GM12878 (cell line): ENCODE results near the gene DGKB. TPM values are rescaled to one million over a fixed set of nuclear protein-coding genes. Genes with fewer than 3 reads are reported as not detected.

Source experiments
- ATAC-seq: fragments of 200-7000 bp; cut with Tn5 transposase; 3 replicates; pipeline ENCODE4 v1.9.1; 2020; ENCODE audit warnings: mild to moderate bottlenecking, moderate library complexity
- BruUV-seq: library from RNA; stranded (reverse); fragments of 400-500 nt; replicated peaks from 2 replicates; lab custom pipeline; 2021; lab: Mats Ljungman, UMichigan
- CTCF ChIA-PET: fragments of 300-600 bp; sonication (Branson Sonifier 250); formaldehyde crosslinking; extraction: SDS; loops from one replicate; lab custom pipeline; 2021; ENCODE audit warnings: inconsistent platforms; lab: Yijun Ruan, JAX
- POLR2A ChIA-PET: fragments of 350-600 bp; formaldehyde crosslinking; extraction: SDS; loops from one replicate; lab custom pipeline; 2021; ENCODE audit warnings: inconsistent platforms; lab: Charles Lee
- RAD21 ChIA-PET: fragments of 300-600 bp; sonication (Branson Sonifier 250); formaldehyde crosslinking; loops from one replicate; lab custom pipeline; 2023; ENCODE audit warnings: antibody characterized with exemption; ENCODE audit not compliant: unreplicated experiment; lab: Charles Lee
- SMC1A ChIA-PET: fragments of 300-600 bp; sonication (Branson Sonifier 250); formaldehyde crosslinking; loops from one replicate; lab custom pipeline; 2023; ENCODE audit not compliant: unreplicated experiment, uncharacterized antibody; lab: Charles Lee
- DNase-seq: peaks from one replicate; pipeline ENCODE4 v3.0.0-alpha.2; 2011; ENCODE audit warnings: low read depth, low spot score
- FAIRE-seq: peaks from 3 replicates; lab custom pipeline; 2011; peaks lifted over from hg19 to GRCh38; lab: Jason Lieb, UNC
- H2AFZ ChIP-seq: 2 replicates; pipeline ENCODE4 v1.6.0; 2011; ENCODE audit warnings: low read depth, low read length, control low read depth; ENCODE audit not compliant: control insufficient read depth
- H3K27ac ChIP-seq: 2 replicates; pipeline ENCODE4 v1.5.1; 2011; ENCODE audit warnings: control low read depth; ENCODE audit not compliant: control insufficient read depth, insufficient read depth
- H3K27me3 ChIP-seq, 2 experiments: replicated peaks in 1 of 2; 2 replicates each; pipeline versions ENCODE4 v1.6.0 to v1.6.1; 2011; ENCODE audit warnings: low read length in 1 of 2; ENCODE audit not compliant: control insufficient read depth in 2 of 2, insufficient read depth in 2 of 2
- H3K36me3 ChIP-seq, 2 experiments: 2 replicates each; pipeline ENCODE4 v1.5.1; 2011; ENCODE audit warnings: low read length in 1 of 2; ENCODE audit not compliant: control insufficient read depth in 2 of 2, insufficient read depth in 2 of 2
- H3K4me1 ChIP-seq: 2 replicates; pipeline ENCODE4 v1.6.1; 2011; ENCODE audit warnings: mild to moderate bottlenecking, low read length, moderate library complexity, mixed read lengths; ENCODE audit not compliant: control insufficient read depth, insufficient read depth
- H3K4me2 ChIP-seq: 2 replicates; pipeline ENCODE4 v1.6.0; 2011; ENCODE audit warnings: control low read depth; ENCODE audit not compliant: control insufficient read depth, insufficient read depth
- H3K4me3 ChIP-seq: fragments of 200-600 bp; sonication (generic); 2 replicates; pipeline ENCODE4 v1.5.1; 2016
- H3K79me2 ChIP-seq: 2 replicates; pipeline ENCODE4 v1.6.0; 2011; ENCODE audit warnings: low read length; ENCODE audit not compliant: control insufficient read depth, insufficient read depth
- H3K9ac ChIP-seq: 2 replicates; pipeline ENCODE4 v1.8.0; 2011; ENCODE audit warnings: low read length, control low read depth, mixed read lengths; ENCODE audit not compliant: control insufficient read depth, insufficient read depth
- H3K9me3 ChIP-seq: replicated peaks from 3 replicates; pipeline ENCODE4 v1.5.1; 2011; ENCODE audit warnings: mild to moderate bottlenecking, low read length; ENCODE audit not compliant: control insufficient read depth, insufficient read depth
- H4K20me1 ChIP-seq: 2 replicates; pipeline ENCODE4 v1.6.0; 2011; ENCODE audit not compliant: control insufficient read depth, insufficient read depth
- BACH1 ChIP-seq: fragments of 450-650 bp; IDR thresholded peaks from 2 replicates; pipeline ENCODE4 v1.6.1; 2017; ENCODE audit warnings: mild to moderate bottlenecking, borderline replicate concordance
- DPF2 ChIP-seq: fragments of 450-650 bp; IDR thresholded peaks from 2 replicates; pipeline ENCODE4 v1.6.1; 2017; ENCODE audit warnings: mild to moderate bottlenecking
- ETV6 ChIP-seq, 2 experiments: fragments of 450-650 bp in 1 of 2; IDR thresholded peaks in 1 of 2; conservative IDR thresholded peaks in 1 of 2; 2 replicates each; pipeline ENCODE4 v1.6.1; 2014; ENCODE audit warnings: antibody characterized with exemption in 1 of 2, borderline replicate concordance in 1 of 2, low read depth in 1 of 2, mild to moderate bottlenecking in 1 of 2, moderate library complexity in 1 of 2
- GATAD2B ChIP-seq: fragments of 450-650 bp; conservative IDR thresholded peaks from 2 replicates; pipeline ENCODE4 v1.6.1; 2017; ENCODE audit warnings: low read depth, mild to moderate bottlenecking, moderate library complexity
- HSF1 ChIP-seq: fragments of 150-350 bp; IDR thresholded peaks from 2 replicates; pipeline ENCODE4 v1.6.1; 2014; ENCODE audit warnings: mild to moderate bottlenecking, low read depth, low read length
- IRF3 ChIP-seq: fragments of 450-650 bp; IDR thresholded peaks from 2 replicates; pipeline ENCODE4 v1.6.1; 2014; ENCODE audit warnings: mild to moderate bottlenecking
- JUNB ChIP-seq: IDR thresholded peaks from 2 replicates; pipeline ENCODE4 v1.6.1; 2016; ENCODE audit warnings: antibody characterized with exemption, mild to moderate bottlenecking
- LARP7 ChIP-seq: fragments of 450-650 bp; IDR thresholded peaks from 2 replicates; pipeline ENCODE4 v1.6.1; 2017; ENCODE audit warnings: mild to moderate bottlenecking
- MEF2A ChIP-seq: IDR thresholded peaks from 2 replicates; pipeline ENCODE4 v1.6.1; 2011; ENCODE audit warnings: low read depth, mild to moderate bottlenecking, low read length, moderate library complexity; ENCODE audit not compliant: insufficient read depth
- PML ChIP-seq: IDR thresholded peaks from 2 replicates; pipeline ENCODE4 v1.6.1; 2012; ENCODE audit warnings: low read length, inconsistent platforms
- POLR2AphosphoS2 ChIP-seq: IDR thresholded peaks from 2 replicates; pipeline ENCODE4 v1.6.1; 2011; ENCODE audit warnings: low read depth, mild to moderate bottlenecking, low read length, improper control_type of control experiment, moderate library complexity
- SRF ChIP-seq, 2 experiments: IDR thresholded peaks; 2 replicates each; pipeline ENCODE4 v1.6.1; 2011; ENCODE audit warnings: low read depth in 2 of 2, low read length in 2 of 2, mild to moderate bottlenecking in 1 of 2, moderate library complexity in 1 of 2
- STAT1 ChIP-seq: fragments of 450-650 bp; conservative IDR thresholded peaks from 2 replicates; pipeline ENCODE4 v1.6.1; 2014; ENCODE audit warnings: antibody characterized with exemption, mild to moderate bottlenecking
- SUPT20H ChIP-seq: IDR thresholded peaks from 2 replicates; pipeline ENCODE4 v1.6.1; 2011; ENCODE audit warnings: low read depth, mild to moderate bottlenecking, low read length, moderate library complexity, borderline replicate concordance; ENCODE audit not compliant: control insufficient read depth
- WGBS: methylation state at CpG from one replicate; pipeline ENCODE4 v1.1.6; 2016; ENCODE audit warnings: low lambda C conversion rate; ENCODE audit not compliant: insufficient replicate concordance, insufficient coverage; ENCODE audit errors: missing lambda C conversion rate; 5-methylcytosine and 5-hydroxymethylcytosine counted together
- in situ Hi-C: fragments of 300-500 bp; cut with MboI; formaldehyde crosslinking; loops from 9 replicates; pipeline ENCODE4 v1.14.3; 2018; ENCODE audit warnings: mixed read lengths
- intact Hi-C: fragments of 100-400 bp; cut with micrococcal nuclease; formaldehyde crosslinking; loops from one replicate; pipeline ENCODE4 v1.14.2; 2022; ENCODE audit not compliant: unreplicated experiment
- polyA plus RNA-seq, 11 experiments: library from polyadenylated mRNA; depleted of rRNA in 4 of 11; unstranded in 6 of 11; stranded (reverse) in 5 of 11; fragments of >200 nt; fragmentation: Nextera tagmentation in 4 of 11; fragmentation: Illumina TruSeq in 1 of 11; extraction: Ambion mirVana in 4 of 11; extraction: Trizol in 1 of 11; gene quantifications; 1 replicate in 1 of 11; 2 replicates in 10 of 11; pipeline versions ENCODE4 v1.2.1 to v1.2.3, GENCODE V29; 2011 to 2016; ENCODE audit warnings: inconsistent platforms in 2 of 11, missing spikeins in 2 of 11, low read depth in 1 of 11
- total RNA-seq, 4 experiments: library from RNA; depleted of rRNA in 3 of 4; stranded (reverse); fragments of >200 nt in 3 of 4; fragmentation: Illumina TruSeq in 1 of 4; extraction: Trizol in 1 of 4; gene quantifications; 2 replicates each; pipeline versions ENCODE4 v1.2.1 to v1.2.3, GENCODE V29; 2013 to 2021
- TF ChIP-seq, protein P1 (sequence below): IDR thresholded peaks from 2 replicates; pipeline ENCODE4 v1.6.1; 2011; ENCODE audit warnings: low read depth, low read length, improper control_type of control experiment, borderline replicate concordance

Gene DGKB
- total and polyA plus RNA-seq, 10 of the 15 experiments (the other 5 are each of a cell fraction or from before 2014, with no cell fraction given) = 0.02 to 0.10 (median 0.04) TPM; not detected in 6

- ChIA-PET RAD21 (no interaction called here), SMC1A (no interaction called here), POLR2A (no interaction called here), CTCF (interaction anchor here (0.6 kb wide), 1 partner anchor 137 kb away, joined by 4 read pairs; no protein-coding TSS in a partner anchor)
- intact Hi-C loops = no loop called here
- Histone ChIP-seq H3K4me1 (no peaks in the 10 kb centered on the region), H3K9me3 (no peaks in the 10 kb centered on the region), H3K4me3 (no peak overlapping the region), H2AFZ (no peak overlapping the region), H3K27me3 (no peaks in the 10 kb centered on the region), H3K27ac (no peak overlapping the region), H3K9ac (no peak overlapping the region), H4K20me1 (no peaks in the 10 kb centered on the region), H3K4me2 (no peak overlapping the region), H3K79me2 (no peaks in the 10 kb centered on the region), H3K36me3 (no peaks in the 10 kb centered on the region)
- FAIRE-seq (no peak), DNase-seq (no peak), ATAC-seq (no peak)
- BruUV-seq = no TSS peak
- in situ Hi-C loops = no loop called here
- WGBS = 45% methylated on average over 2 of the region's 2 CpGs
- TF ChIP-seq STAT1 (no peak), HSF1 (no peak), ETV6 (conservative IDR thresholded peaks at IDR 0.05 in 1 of 2, IDR thresholded peaks at IDR 0.05 in 1 of 2; ENCODE audit: borderline replicate concordance in 1 of 2, low read depth in 1 of 2) (no peak), LARP7 (no peak), SUPT20H (no peak), POLR2AphosphoS2 (no peak), SRF (IDR thresholded peaks at IDR 0.05; ENCODE audit: low read depth in 2 of 2, low read length in 2 of 2) (no peak), GATAD2B (no peak), BACH1 (no peak), JUNB (no peak), MEF2A (no peak), PML (no peak), DPF2 (no peak), IRF3 (no peak)
- TF ChIP-seq, protein P1, sequence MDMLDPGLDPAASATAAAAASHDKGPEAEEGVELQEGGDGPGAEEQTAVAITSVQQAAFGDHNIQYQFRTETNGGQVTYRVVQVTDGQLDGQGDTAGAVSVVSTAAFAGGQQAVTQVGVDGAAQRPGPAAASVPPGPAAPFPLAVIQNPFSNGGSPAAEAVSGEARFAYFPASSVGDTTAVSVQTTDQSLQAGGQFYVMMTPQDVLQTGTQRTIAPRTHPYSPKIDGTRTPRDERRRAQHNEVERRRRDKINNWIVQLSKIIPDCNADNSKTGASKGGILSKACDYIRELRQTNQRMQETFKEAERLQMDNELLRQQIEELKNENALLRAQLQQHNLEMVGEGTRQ = no peak
Observed at GRCh38 chr7:14321947-14322346, 580.6 kb downstream of the DGKB start.
